Measurements from ENCODE around the gene LUM.

GRCh38 chr12:91113621-91114020, 2.3 kb upstream of the LUM start:
- TF ChIP-seq, protein P1, sequence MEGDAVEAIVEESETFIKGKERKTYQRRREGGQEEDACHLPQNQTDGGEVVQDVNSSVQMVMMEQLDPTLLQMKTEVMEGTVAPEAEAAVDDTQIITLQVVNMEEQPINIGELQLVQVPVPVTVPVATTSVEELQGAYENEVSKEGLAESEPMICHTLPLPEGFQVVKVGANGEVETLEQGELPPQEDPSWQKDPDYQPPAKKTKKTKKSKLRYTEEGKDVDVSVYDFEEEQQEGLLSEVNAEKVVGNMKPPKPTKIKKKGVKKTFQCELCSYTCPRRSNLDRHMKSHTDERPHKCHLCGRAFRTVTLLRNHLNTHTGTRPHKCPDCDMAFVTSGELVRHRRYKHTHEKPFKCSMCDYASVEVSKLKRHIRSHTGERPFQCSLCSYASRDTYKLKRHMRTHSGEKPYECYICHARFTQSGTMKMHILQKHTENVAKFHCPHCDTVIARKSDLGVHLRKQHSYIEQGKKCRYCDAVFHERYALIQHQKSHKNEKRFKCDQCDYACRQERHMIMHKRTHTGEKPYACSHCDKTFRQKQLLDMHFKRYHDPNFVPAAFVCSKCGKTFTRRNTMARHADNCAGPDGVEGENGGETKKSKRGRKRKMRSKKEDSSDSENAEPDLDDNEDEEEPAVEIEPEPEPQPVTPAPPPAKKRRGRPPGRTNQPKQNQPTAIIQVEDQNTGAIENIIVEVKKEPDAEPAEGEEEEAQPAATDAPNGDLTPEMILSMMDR (conservative IDR thresholded peaks at IDR 0.05 in 1 of 2, IDR thresholded peaks at IDR 0.05 in 1 of 2; ENCODE audit: low read depth in 1 of 2, low read length in 2 of 2): no peak
- no peak for TF ChIP-seq EZH2 (IDR thresholded peaks at IDR 0.05; ENCODE audit: low read length, missing control alignments)

All from fibroblast of lung (primary cell).